ENCODE data around the gene PERM1. TPM values are rescaled to one million over a fixed set of nuclear protein-coding genes. Genes with fewer than 3 reads are reported as not detected.
"Not testable (repeated sequence)": the region's sequence is repeated elsewhere in the genome, so short reads cannot be mapped to it uniquely, and the experiment has no call there.

Gene PERM1
- total RNA-seq, 8 experiments from 2014 or later, result 0.05 to 1.7 (median 0.20) TPM; not detected in 1

GRCh38 chr1:1012736-1013104 lies 30.8 kb upstream of the PERM1 start:
- in situ Hi-C loops (cut with MboI; ENCODE audit: low pct_unique_long_range_greater_than_20kb in 2 of 9, low sequenced_read_pairs in 9 of 9, unreplicated experiment in 9 of 9), result loop anchor here in 2 of 9 experiments (25.0 kb wide), 1 partner anchor 250 kb away; the partner anchor contains the start of gene UBE2J2 (in 2 of the 2)
- WGBS, 10 experiments, result 12 to 93% (median 79%) methylated on average over 1 to 13 of the region's 13 CpGs; no CpG with 5 or more reads in 2 of the 10 experiments
- Histone ChIP-seq H3K4me3 (peak overlapping the region in 2 of 5 donors; percentile 29 to 34), H3K4me1 (replicated peaks in 1 of 2) (peaks cover 18 to 23% of the 10 kb centered on the region in 2 donors)
- ATAC-seq (replicated peaks in 6 of 8), result peak in 1 of 8 experiments; percentile 5
- not testable (repeated sequence) for H3K27ac ChIP-seq

GRCh38 chr1:1011396-1011949 lies 29.6 kb upstream of the PERM1 start:
- Histone ChIP-seq H3K27ac (no peak overlapping the region), H3K4me1 (replicated peaks in 1 of 2) (peaks cover 23 to 27% of the 10 kb centered on the region in 2 donors), H3K4me3 (no peak overlapping the region)
- in situ Hi-C loops (cut with MboI; ENCODE audit: low pct_unique_long_range_greater_than_20kb in 2 of 9, low sequenced_read_pairs in 9 of 9, unreplicated experiment in 9 of 9), result loop anchor here in 2 of 9 experiments (25.0 kb wide), 1 partner anchor 251 kb away; the partner anchor contains the start of gene UBE2J2 (in 2 of the 2)
- 75 to 100% (median 96%) methylated on average over 1 to 11 of the region's 14 CpGs; no CpG with 5 or more reads in 2 of the 10 experiments for WGBS, 10 experiments
- ATAC-seq (replicated peaks in 6 of 8), result no peak

DNA sequence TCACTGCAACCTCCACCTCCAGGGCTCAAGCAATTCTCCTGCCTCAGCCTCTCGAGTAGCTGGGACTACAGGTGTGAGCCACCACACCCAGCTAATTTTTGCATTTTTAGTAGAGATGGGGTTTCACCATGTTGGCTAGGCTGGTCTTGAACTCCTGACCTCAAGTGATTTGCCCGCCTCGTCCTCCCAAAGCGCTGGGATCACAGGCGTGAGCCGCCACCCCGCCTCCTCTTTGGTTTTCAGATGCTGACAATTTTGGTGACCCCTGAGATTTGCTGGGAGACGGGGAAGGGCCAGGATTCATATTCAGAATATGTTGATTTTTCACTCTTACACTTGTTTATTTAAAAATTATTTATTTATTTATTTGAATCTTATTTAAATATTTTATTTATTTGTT lies 28.2 kb upstream of the PERM1 start:
- not testable (repeated sequence) for H3K4me3 ChIP-seq; ATAC-seq (replicated peaks in 6 of 8); H3K27ac ChIP-seq
- 0 to 100% (median 91%) methylated on average over 1 to 7 of the region's 8 CpGs; no CpG with 5 or more reads in 1 of the 10 experiments for WGBS, 10 experiments
- H3K4me1 ChIP-seq (replicated peaks in 1 of 2), result peaks cover 34 to 36% of the 10 kb centered on the region in 2 donors
- in situ Hi-C loops (cut with MboI; ENCODE audit: low pct_unique_long_range_greater_than_20kb in 2 of 9, low sequenced_read_pairs in 9 of 9, unreplicated experiment in 9 of 9), result loop anchor here in 2 of 9 experiments (25.0 kb wide), 1 partner anchor 252 kb away; the partner anchor contains the start of gene UBE2J2 (in 2 of the 2)

- H3K27ac ChIP-seq, result peak overlapping the region; percentile 56 to 70
- ATAC-seq (replicated peaks in 6 of 8), result peak in 5 of 8 experiments; percentile 6 to 45 (median 29)
- no peak overlapping the region for H3K4me3 ChIP-seq
Observed at GRCh38 chr1:1006305-1007159, 24.6 kb upstream of the PERM1 start.

DNA sequence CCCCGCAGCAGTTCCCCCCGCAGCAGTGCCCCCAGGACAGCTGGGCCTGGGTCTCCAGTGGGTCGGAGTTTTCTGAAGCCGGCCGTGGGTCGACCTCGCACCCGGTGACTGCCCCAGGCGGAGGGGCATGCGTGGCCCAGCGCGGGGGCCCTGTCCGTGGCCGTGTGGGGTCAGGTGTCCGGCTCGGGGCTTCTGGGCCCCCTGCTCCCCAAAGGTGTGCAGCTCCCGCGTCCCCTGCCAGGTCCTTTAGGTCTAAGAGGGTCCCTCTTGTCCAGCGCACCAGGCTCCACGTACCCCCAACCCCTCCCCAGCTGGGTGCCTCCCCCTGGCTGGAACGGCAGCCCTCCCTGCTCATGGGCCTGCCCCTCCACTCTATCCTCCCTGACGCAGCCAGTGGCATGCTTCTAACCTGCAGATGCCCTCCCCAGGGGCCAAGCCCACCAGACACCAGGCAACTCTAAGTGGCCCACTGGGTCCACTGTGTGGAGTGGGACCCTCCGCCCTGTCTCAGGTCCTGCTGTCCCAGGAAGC lies 23.9 kb upstream of the PERM1 start:
- Histone ChIP-seq H3K4me1 (replicated peaks in 1 of 2) (peaks cover 31 to 34% of the 10 kb centered on the region in 2 donors), H3K4me3 (no peak overlapping the region), H3K27ac (peak overlapping the region; percentile 56 to 70)
- WGBS, 10 experiments, result no CpG with 5 or more reads among the region's 23 CpGs
- in situ Hi-C loops (cut with MboI; ENCODE audit: low pct_unique_long_range_greater_than_20kb in 2 of 9, low sequenced_read_pairs in 9 of 9, unreplicated experiment in 9 of 9), result loop anchor here in 2 of 9 experiments (25.0 kb wide), 1 partner anchor 256 kb away; the partner anchor contains the start of gene UBE2J2 (in 2 of the 2)
- peak in 1 of 8 experiments; percentile 0 for ATAC-seq (replicated peaks in 6 of 8)

More at GRCh38 chr1:1006305-1007159, 24.6 kb upstream of the PERM1 start:
- in situ Hi-C loops (cut with MboI; ENCODE audit: low pct_unique_long_range_greater_than_20kb in 2 of 9, low sequenced_read_pairs in 9 of 9, unreplicated experiment in 9 of 9), result loop anchor here in 2 of 9 experiments (25.0 kb wide), 1 partner anchor 256 kb away; the partner anchor contains the start of gene UBE2J2 (in 2 of the 2)
- H3K4me1 ChIP-seq (replicated peaks in 1 of 2), result peaks cover 31 to 34% of the 10 kb centered on the region in 2 donors
- WGBS, 10 experiments, result 55 to 85% (median 75%) methylated on average over 4 to 24 of the region's 37 CpGs; no CpG with 5 or more reads in 4 of the 10 experiments

- in situ Hi-C loops (cut with MboI; ENCODE audit: low pct_unique_long_range_greater_than_20kb in 2 of 9, low sequenced_read_pairs in 9 of 9, unreplicated experiment in 9 of 9), result loop anchor here in 2 of 9 experiments (25.0 kb wide), 1 partner anchor 257 kb away; the partner anchor contains the start of gene UBE2J2 (in 2 of the 2)
- 0 to 75% (median 22%) methylated on average over 2 to 8 of the region's 21 CpGs; no CpG with 5 or more reads in 3 of the 10 experiments for WGBS, 10 experiments
- no peak overlapping the region for H3K4me3 ChIP-seq
- peak overlapping the region; percentile 56 to 70 for H3K27ac ChIP-seq
- ATAC-seq (replicated peaks in 6 of 8), result peak; percentile 2 to 23 (median 10)
- H3K4me1 ChIP-seq (replicated peaks in 1 of 2), result peaks cover 31 to 34% of the 10 kb centered on the region in 2 donors
Observed at GRCh38 chr1:1004780-1005697, 23.1 kb upstream of the PERM1 start.

- H3K4me3 ChIP-seq, result no peak overlapping the region
- no peak for ATAC-seq (replicated peaks in 6 of 8)
- in situ Hi-C loops (cut with MboI; ENCODE audit: low pct_unique_long_range_greater_than_20kb in 2 of 9, low sequenced_read_pairs in 9 of 9, unreplicated experiment in 9 of 9), result loop anchor here in 2 of 9 experiments (25.0 kb wide), 1 partner anchor 258 kb away; the partner anchor contains the start of gene UBE2J2 (in 2 of the 2)
- WGBS, 10 experiments, result 25 to 83% (median 59%) methylated on average over 1 to 6 of the region's 7 CpGs; no CpG with 5 or more reads in 6 of the 10 experiments
- peaks cover 31 to 34% of the 10 kb centered on the region in 2 donors for H3K4me1 ChIP-seq (replicated peaks in 1 of 2)
- H3K27ac ChIP-seq, result peak overlapping the region; percentile 56 to 70
Observed at GRCh38 chr1:1004420-1004779, 22.5 kb upstream of the PERM1 start.

DNA sequence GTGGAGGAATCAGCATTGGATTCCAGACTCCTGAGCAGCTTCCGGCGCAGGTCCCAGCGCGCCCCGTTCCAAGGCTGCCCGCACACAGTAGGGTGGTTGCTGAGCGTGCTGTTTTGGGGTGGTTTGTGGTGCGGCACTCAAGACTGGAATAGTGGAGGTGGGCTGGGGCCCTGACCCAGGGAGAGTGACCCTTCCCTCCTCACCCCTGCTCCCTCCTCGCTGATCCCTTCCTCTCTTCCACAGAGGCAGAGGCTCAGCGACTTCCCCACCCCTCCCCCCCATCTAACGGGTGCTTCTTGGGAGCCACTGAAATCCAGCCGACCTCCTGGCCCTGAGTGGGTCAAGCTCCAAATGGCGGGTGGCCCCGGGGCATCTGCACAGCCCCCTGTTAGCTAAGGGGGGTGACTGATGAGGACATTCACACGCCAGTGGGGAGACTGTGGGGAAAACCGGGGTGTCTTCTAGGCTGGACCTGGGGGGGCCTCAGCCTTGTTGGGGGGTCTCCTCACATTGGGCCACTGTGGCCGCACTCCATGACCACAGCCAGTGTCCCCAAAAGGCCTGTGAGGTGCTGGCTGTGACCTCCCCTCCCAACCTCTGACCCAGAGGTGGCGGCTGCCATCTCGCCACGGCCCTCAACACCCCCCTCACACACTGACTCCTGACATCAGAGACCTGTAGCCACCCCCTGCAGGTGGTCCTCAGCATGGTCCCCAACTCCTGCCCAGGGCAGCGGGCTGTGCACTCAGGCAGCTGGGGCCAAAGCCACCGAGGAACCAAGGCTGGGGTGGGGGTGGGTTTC lies 21.9 kb upstream of the PERM1 start:
- Histone ChIP-seq H3K4me3 (no peak overlapping the region), H3K4me1 (replicated peaks in 1 of 2) (peaks cover 31 to 34% of the 10 kb centered on the region in 2 donors), H3K27ac (no peak overlapping the region)
- in situ Hi-C loops (cut with MboI; ENCODE audit: low pct_unique_long_range_greater_than_20kb in 2 of 9, low sequenced_read_pairs in 9 of 9, unreplicated experiment in 9 of 9), result loop anchor here in 2 of 9 experiments (25.0 kb wide), 1 partner anchor 258 kb away; the partner anchor contains the start of gene UBE2J2 (in 2 of the 2)
- ATAC-seq (replicated peaks in 6 of 8), result no peak
- WGBS, 10 experiments, result 20 to 100% (median 80%) methylated on average over 1 to 9 of the region's 22 CpGs; no CpG with 5 or more reads in 5 of the 10 experiments

GRCh38 chr1:1001057-1001783 lies 19.3 kb upstream of the PERM1 start:
- in situ Hi-C loops (cut with MboI; ENCODE audit: low pct_unique_long_range_greater_than_20kb in 2 of 9, low sequenced_read_pairs in 9 of 9, unreplicated experiment in 9 of 9), result loop anchor here in 2 of 9 experiments (25.0 kb wide), 1 partner anchor 261 kb away; the partner anchor contains the start of gene UBE2J2 (in 2 of the 2)
- Histone ChIP-seq H3K4me1 (replicated peaks in 1 of 2) (peaks cover 37 to 45% of the 10 kb centered on the region in 2 donors), H3K4me3 (peak overlapping the region; percentile 52 to 99 (median 55)), H3K27ac (peak overlapping the region; percentile 96 to 98)
- peak in 2 of 8 experiments; percentile 0 for ATAC-seq (replicated peaks in 6 of 8)
- 0 to 1% (median 0%) methylated on average over 1 to 13 of the region's 58 CpGs; no CpG with 5 or more reads in 6 of the 10 experiments for WGBS, 10 experiments

DNA sequence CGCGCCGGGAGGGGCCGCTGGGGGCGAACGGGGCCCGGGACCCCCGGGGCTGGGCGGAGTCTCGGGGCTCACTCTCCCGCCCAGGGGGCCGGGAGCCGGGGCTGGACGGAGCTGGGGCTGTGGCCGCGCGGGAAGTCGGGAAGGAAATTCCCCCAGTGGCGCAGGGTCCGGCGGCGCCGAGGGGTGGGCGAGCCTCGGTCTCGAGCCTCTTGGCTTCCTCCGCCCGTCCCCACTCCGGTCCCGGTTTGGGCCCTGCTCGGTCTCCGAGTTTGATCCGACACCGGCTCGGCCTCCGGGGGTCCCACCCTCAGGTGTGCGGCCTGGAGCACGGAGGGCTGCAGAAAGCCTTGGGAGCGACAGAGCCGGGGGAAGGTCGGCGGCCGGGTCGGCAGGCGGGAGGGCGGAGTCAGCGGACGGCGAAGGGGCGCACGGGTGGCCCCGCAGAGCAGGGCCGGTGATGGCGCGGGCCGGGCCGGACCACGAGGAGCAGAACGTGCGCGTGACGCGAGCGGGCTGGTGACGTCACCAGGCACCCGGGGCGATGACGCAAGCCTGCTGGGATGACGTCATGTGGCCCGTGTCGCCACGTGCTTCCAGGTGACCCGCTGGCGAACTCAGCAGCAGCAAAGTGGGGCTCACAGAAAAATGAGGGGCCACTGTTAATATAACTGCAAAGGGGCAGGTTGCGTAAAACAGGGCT lies 18.6 kb upstream of the PERM1 start:
- H3K4me1 ChIP-seq (replicated peaks in 1 of 2), result peaks cover 35 to 43% of the 10 kb centered on the region in 2 donors
- peak overlapping the region; percentile 52 to 99 (median 55) for H3K4me3 ChIP-seq
- in situ Hi-C loops (cut with MboI; ENCODE audit: low pct_unique_long_range_greater_than_20kb in 2 of 9, low sequenced_read_pairs in 9 of 9, unreplicated experiment in 9 of 9), result loop anchor here in 2 of 9 experiments (25.0 kb wide), 1 partner anchor 262 kb away; the partner anchor contains the start of gene UBE2J2 (in 2 of the 2)
- WGBS, 10 experiments, result 0 to 5% (median 2%) methylated on average over 5 to 26 of the region's 75 CpGs; no CpG with 5 or more reads in 6 of the 10 experiments
- peak overlapping the region; percentile 96 to 98 for H3K27ac ChIP-seq
- ATAC-seq (replicated peaks in 6 of 8), result peak; percentile 17 to 66 (median 57)
